ENCODE results near the gene THOC3.
"Not testable (repeated sequence)": the region's sequence is repeated elsewhere in the genome, so short reads cannot be mapped to it uniquely, and the experiment has no call there.

Gene THOC3

GRCh38 chr5:175967471-175968372 lies at the start of gene THOC3:
Gene THOC3 (minus strand): TSS chr5:175968315. CDS start chr5:175968208, 107 bp downstream.
- not testable (repeated sequence) for DNase-seq

GRCh38 chr5:176017324-176017723 lies 49.2 kb upstream of the THOC3 start:
- not testable (repeated sequence) for DNase-seq

- not testable (repeated sequence) for DNase-seq
Observed at GRCh38 chr5:176014360-176014759, 46.2 kb upstream of the THOC3 start.

GRCh38 chr5:176011088-176011487 lies 43.0 kb upstream of the THOC3 start:
- DNase-seq: not testable (repeated sequence)

GRCh38 chr5:176010202-176010601 lies 42.1 kb upstream of the THOC3 start:
- not testable (repeated sequence) for DNase-seq

- not testable (repeated sequence) for DNase-seq
Observed at GRCh38 chr5:176007220-176007619, 39.1 kb upstream of the THOC3 start.

GRCh38 chr5:176006819-176007218 lies 38.7 kb upstream of the THOC3 start:
- DNase-seq: not testable (repeated sequence)

- DNase-seq: not testable (repeated sequence)
Observed at GRCh38 chr5:175997979-175998378, 29.9 kb upstream of the THOC3 start.

- not testable (repeated sequence) for DNase-seq
Observed at GRCh38 chr5:175997495-175997894, 29.4 kb upstream of the THOC3 start.

GRCh38 chr5:175996791-175997190 lies 28.7 kb upstream of the THOC3 start:
- DNase-seq: not testable (repeated sequence)

GRCh38 chr5:175995506-175995905 lies 27.4 kb upstream of the THOC3 start:
- DNase-seq: not testable (repeated sequence)

GRCh38 chr5:175979371-175979995 lies 11.4 kb upstream of the THOC3 start:
- not testable (repeated sequence) for DNase-seq

GRCh38 chr5:175968381-175968780 lies 266 bp upstream of the THOC3 start:
- not testable (repeated sequence) for DNase-seq

- DNase-seq: not testable (repeated sequence)
Observed at GRCh38 chr5:175962329-175962728, 5.8 kb downstream of the THOC3 start.

GRCh38 chr5:175960228-175960627 lies 7.9 kb downstream of the THOC3 start:
- DNase-seq: not testable (repeated sequence)

- DNase-seq: not testable (repeated sequence)
Observed at GRCh38 chr5:175958515-175958914, 9.6 kb downstream of the THOC3 start.

- not testable (repeated sequence) for DNase-seq
Observed at GRCh38 chr5:175954107-175954506, 14.0 kb downstream of the THOC3 start.

GRCh38 chr5:175952810-175953209 lies 15.3 kb downstream of the THOC3 start:
- DNase-seq: not testable (repeated sequence)

- DNase-seq: not testable (repeated sequence)
Observed at GRCh38 chr5:175951339-175951969, 16.7 kb downstream of the THOC3 start.

GRCh38 chr5:175948329-175949108 lies 19.6 kb downstream of the THOC3 start:
- DNase-seq: not testable (repeated sequence)

GRCh38 chr5:175943253-175943652 lies 24.9 kb downstream of the THOC3 start:
- DNase-seq: not testable (repeated sequence)

GRCh38 chr5:175940632-175941031 lies 27.5 kb downstream of the THOC3 start:
- not testable (repeated sequence) for DNase-seq
